ENCODE measurements around the gene OR6N2. TPM values are rescaled to one million over a fixed set of nuclear protein-coding genes. Genes with fewer than 3 reads are reported as not detected.

Gene OR6N2
- total RNA-seq, 1 donor from 2014 or later, result not detected

DNA sequence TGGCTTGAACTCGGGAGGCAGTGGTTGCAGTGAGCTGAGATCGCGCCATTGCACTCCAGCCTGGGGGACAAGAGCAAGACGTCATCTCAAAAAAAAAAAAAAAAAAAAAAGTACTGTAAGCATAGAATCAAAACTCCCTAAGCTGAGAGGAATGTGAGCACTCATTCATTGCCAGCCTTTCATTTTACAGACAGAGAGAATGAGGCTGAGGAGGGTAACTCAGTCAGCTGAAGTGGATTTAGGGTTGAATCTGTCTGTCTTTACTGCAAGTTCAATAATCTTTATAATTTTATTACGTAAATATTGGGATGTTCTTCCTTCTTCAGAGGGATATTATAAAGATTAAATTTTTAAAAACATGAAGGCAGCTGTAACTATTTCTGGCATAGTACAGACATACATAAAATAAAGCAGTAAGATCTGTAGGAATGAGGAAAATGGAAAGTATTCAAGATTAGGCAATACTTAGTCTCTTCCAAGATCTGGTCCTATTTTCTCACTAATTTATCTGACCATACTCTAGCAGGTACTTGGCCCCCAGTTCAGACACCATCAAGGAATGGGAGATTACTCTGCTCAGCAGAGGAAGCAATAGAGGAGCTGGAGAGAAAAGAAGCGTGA, 26.0 kb upstream of the OR6N2 start:
- H3K4me1 Mint-ChIP-seq (ENCODE audit: low read depth, unreplicated experiment), result no peaks in the 10 kb centered on the region
- Histone ChIP-seq H3K4me2 (ENCODE audit: low read length) (no peak overlapping the region), H3K27me3 (ENCODE audit: insufficient read depth, low read length) (no peaks in the 10 kb centered on the region), H2AFZ (ENCODE audit: low read depth, low read length) (no peak overlapping the region), H3K9ac (ENCODE audit: low read length) (no peak overlapping the region), H3K4me1 (ENCODE audit: insufficient read depth, low read length) (no peaks in the 10 kb centered on the region), H3K4me3 (ENCODE audit: insufficient read depth, low read depth, low read length) (no peak overlapping the region), H3K27ac (ENCODE audit: low read depth, low read length) (no peak overlapping the region), H3K36me3 (ENCODE audit: insufficient read depth, low read length) (no peaks in the 10 kb centered on the region), H4K20me1 (ENCODE audit: insufficient read depth, low read length) (no peaks in the 10 kb centered on the region), H3K79me2 (ENCODE audit: insufficient read depth, low read length) (no peaks in the 10 kb centered on the region), H3K9me3 (ENCODE audit: insufficient read depth, low read depth, low read length) (peaks cover 6% of the 10 kb centered on the region)
- peaks cover 10% of the 10 kb centered on the region for H3K27me3 Mint-ChIP-seq (ENCODE audit: low read depth, unreplicated experiment)
- no peak overlapping the region for H3K4me3 Mint-ChIP-seq (ENCODE audit: unreplicated experiment)
- no peak overlapping the region for H3K27ac Mint-ChIP-seq (ENCODE audit: unreplicated experiment)
- peaks cover 1% of the 10 kb centered on the region for H3K9me3 Mint-ChIP-seq (ENCODE audit: unreplicated experiment)
- FAIRE-seq (no peak), DNase-seq (ENCODE audit: low read depth) (no peak)
- no peak for TF ChIP-seq EZH2 (IDR thresholded peaks at IDR 0.05; ENCODE audit: insufficient read depth, low read length)
- TF ChIP-seq, protein P1, sequence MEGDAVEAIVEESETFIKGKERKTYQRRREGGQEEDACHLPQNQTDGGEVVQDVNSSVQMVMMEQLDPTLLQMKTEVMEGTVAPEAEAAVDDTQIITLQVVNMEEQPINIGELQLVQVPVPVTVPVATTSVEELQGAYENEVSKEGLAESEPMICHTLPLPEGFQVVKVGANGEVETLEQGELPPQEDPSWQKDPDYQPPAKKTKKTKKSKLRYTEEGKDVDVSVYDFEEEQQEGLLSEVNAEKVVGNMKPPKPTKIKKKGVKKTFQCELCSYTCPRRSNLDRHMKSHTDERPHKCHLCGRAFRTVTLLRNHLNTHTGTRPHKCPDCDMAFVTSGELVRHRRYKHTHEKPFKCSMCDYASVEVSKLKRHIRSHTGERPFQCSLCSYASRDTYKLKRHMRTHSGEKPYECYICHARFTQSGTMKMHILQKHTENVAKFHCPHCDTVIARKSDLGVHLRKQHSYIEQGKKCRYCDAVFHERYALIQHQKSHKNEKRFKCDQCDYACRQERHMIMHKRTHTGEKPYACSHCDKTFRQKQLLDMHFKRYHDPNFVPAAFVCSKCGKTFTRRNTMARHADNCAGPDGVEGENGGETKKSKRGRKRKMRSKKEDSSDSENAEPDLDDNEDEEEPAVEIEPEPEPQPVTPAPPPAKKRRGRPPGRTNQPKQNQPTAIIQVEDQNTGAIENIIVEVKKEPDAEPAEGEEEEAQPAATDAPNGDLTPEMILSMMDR (IDR thresholded peaks at IDR 0.05; ENCODE audit: insufficient read depth, low read depth, low read length), result no peak
- H3K36me3 Mint-ChIP-seq (ENCODE audit: low read depth, unreplicated experiment), result no peaks in the 10 kb centered on the region

DNA sequence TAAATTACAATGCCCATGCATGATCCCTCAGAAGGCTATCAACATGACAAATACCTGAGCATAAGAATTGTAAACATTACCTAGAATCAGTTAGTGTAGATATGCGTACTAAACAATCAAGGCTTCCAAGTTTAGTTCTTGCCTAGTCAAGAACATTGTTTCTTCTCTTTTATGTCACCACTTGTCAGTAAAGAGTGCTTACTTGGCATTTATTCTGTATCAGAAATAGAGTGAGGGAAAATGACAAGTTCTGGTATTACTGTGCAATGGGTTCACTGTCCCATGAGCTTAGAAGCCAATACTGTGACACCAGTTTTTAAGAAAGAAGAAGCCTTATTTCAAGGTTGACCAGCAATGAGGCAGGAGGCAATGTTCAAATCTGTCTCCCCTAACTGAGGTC, 22.7 kb upstream of the OR6N2 start:
- Histone ChIP-seq H2AFZ (ENCODE audit: low read depth, low read length) (no peak overlapping the region), H3K9ac (ENCODE audit: low read length) (no peak overlapping the region), H4K20me1 (ENCODE audit: insufficient read depth, low read length) (no peaks in the 10 kb centered on the region), H3K9me3 (ENCODE audit: insufficient read depth, low read depth, low read length) (peaks cover under 1% of the 10 kb centered on the region), H3K36me3 (ENCODE audit: insufficient read depth, low read length) (no peaks in the 10 kb centered on the region), H3K27me3 (ENCODE audit: insufficient read depth, low read length) (no peaks in the 10 kb centered on the region), H3K4me1 (ENCODE audit: insufficient read depth, low read length) (no peaks in the 10 kb centered on the region), H3K4me2 (ENCODE audit: low read length) (no peak overlapping the region), H3K4me3 (ENCODE audit: insufficient read depth, low read depth, low read length) (no peak overlapping the region), H3K79me2 (ENCODE audit: insufficient read depth, low read length) (no peaks in the 10 kb centered on the region), H3K27ac (ENCODE audit: low read depth, low read length) (no peak overlapping the region)
- no peak overlapping the region for H3K27ac Mint-ChIP-seq (ENCODE audit: unreplicated experiment)
- H3K9me3 Mint-ChIP-seq (ENCODE audit: unreplicated experiment), result peaks cover under 1% of the 10 kb centered on the region
- no peak for FAIRE-seq
- no peak for TF ChIP-seq EZH2 (IDR thresholded peaks at IDR 0.05; ENCODE audit: insufficient read depth, low read length)
- TF ChIP-seq, protein P1 (IDR thresholded peaks at IDR 0.05; ENCODE audit: insufficient read depth, low read depth, low read length), result no peak
- DNase-seq (ENCODE audit: low read depth), result no peak
- no peaks in the 10 kb centered on the region for H3K36me3 Mint-ChIP-seq (ENCODE audit: low read depth, unreplicated experiment)
- H3K27me3 Mint-ChIP-seq (ENCODE audit: low read depth, unreplicated experiment), result peaks cover 2% of the 10 kb centered on the region
- H3K4me3 Mint-ChIP-seq (ENCODE audit: unreplicated experiment), result no peak overlapping the region
- no peaks in the 10 kb centered on the region for H3K4me1 Mint-ChIP-seq (ENCODE audit: low read depth, unreplicated experiment)

DNA sequence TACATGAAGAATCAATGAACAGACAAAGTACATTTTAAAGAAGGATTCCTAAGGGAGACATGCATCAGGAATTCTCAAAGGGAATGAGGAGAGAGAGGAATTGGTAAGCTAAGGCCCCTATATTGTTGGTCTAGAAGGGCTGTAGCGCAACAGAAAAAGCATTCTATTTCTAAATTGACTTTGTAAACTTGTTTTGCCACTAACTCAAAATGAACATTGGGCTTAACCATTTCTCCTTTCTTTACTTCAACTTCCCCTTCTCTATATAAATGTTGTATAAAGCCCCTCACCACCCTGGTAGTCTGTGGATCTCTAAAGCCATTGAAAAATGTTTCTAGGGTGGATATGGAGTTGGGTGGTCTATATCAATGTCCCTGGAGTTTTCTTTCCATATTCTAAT, 20.4 kb upstream of the OR6N2 start:
- Histone ChIP-seq H3K4me1 (ENCODE audit: insufficient read depth, low read length) (no peaks in the 10 kb centered on the region), H4K20me1 (ENCODE audit: insufficient read depth, low read length) (no peaks in the 10 kb centered on the region), H3K4me3 (ENCODE audit: insufficient read depth, low read depth, low read length) (no peak overlapping the region), H3K79me2 (ENCODE audit: insufficient read depth, low read length) (no peaks in the 10 kb centered on the region), H3K36me3 (ENCODE audit: insufficient read depth, low read length) (no peaks in the 10 kb centered on the region), H3K9me3 (ENCODE audit: insufficient read depth, low read depth, low read length) (no peaks in the 10 kb centered on the region), H3K27me3 (ENCODE audit: insufficient read depth, low read length) (no peaks in the 10 kb centered on the region), H3K27ac (ENCODE audit: low read depth, low read length) (no peak overlapping the region), H3K4me2 (ENCODE audit: low read length) (no peak overlapping the region), H2AFZ (ENCODE audit: low read depth, low read length) (no peak overlapping the region), H3K9ac (ENCODE audit: low read length) (no peak overlapping the region)
- Mint-ChIP-seq H3K36me3 (ENCODE audit: low read depth, unreplicated experiment) (no peaks in the 10 kb centered on the region), H3K9me3 (ENCODE audit: unreplicated experiment) (no peaks in the 10 kb centered on the region), H3K27me3 (ENCODE audit: low read depth, unreplicated experiment) (no peaks in the 10 kb centered on the region), H3K4me3 (ENCODE audit: unreplicated experiment) (no peak overlapping the region), H3K27ac (ENCODE audit: unreplicated experiment) (no peak overlapping the region), H3K4me1 (ENCODE audit: low read depth, unreplicated experiment) (no peaks in the 10 kb centered on the region)
- TF ChIP-seq, protein P1 (IDR thresholded peaks at IDR 0.05; ENCODE audit: insufficient read depth, low read depth, low read length), result no peak
- TF ChIP-seq EZH2 (IDR thresholded peaks at IDR 0.05; ENCODE audit: insufficient read depth, low read length), result no peak
- FAIRE-seq, result no peak
- no peak for DNase-seq (ENCODE audit: low read depth)
